Fibroblast of skin of right biceps (primary cell): ENCODE measurements around the gene GNB1.
A peak's percentile ranks its signal among the peaks of the same experiment; 100 is the strongest.

Experiments used
- DNase-seq: peaks from one replicate; pipeline ENCODE4 v3.0.0-alpha.2; 2013

Gene GNB1

DNA sequence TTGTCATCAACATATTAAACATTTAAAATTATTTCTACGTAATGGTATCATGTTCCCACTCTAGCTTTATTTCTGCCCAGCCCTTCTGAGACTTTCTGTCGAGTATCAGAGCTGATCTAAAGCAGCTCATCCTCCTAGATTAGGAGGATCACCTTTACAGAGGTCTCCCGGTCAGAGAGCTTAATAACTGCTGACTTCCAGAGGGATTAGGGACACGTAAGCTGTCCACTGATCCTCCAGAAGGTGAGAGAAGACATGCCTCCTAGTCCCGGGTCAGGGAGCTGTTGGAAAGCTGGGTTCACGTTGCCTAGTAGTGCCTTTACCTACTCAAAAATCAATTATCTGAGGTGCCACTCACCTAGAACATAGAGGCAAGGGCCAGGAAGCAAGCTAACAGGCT, 81.4 kb downstream of the GNB1 start:
- DNase-seq: no peak

DNA sequence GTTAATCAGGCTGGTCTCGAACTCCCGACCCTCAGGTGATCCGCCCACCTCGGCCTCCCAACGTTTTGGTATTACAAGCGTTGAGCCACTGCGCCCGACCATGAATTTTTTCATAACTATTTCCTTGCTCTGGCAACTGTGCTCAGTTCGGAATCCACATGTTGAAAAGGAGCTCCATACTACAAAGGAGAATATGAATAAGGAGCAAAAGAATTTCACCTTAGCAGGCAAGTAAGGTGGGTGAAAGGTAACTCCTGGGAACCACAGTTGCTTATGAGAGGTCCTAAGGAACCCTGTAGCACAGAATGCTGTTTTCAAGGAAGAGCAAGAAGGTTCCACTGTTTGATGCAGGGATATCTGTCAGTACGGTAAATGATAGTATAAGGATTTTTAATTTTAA, 82.7 kb downstream of the GNB1 start:
- no peak for DNase-seq

DNA sequence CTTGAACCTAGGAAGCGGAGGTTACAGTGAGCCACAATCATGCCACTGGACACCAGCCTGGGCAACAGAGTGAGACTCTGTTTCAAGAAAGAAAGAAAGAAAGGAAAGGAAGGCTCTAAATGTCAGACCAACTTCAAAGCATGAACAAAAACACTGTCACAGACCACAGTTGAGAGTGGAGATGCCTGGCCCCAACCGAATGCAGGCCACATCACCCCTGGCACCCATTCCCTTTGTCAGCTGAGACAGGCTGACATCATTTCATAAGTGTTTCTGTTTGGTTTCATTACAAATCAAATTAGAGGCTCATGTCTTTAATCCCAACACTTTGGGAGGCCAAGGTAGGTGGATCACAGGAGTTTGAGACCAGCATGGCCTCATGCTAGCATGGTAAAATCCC, 84.0 kb downstream of the GNB1 start:
- peak; percentile 18 for DNase-seq

DNA sequence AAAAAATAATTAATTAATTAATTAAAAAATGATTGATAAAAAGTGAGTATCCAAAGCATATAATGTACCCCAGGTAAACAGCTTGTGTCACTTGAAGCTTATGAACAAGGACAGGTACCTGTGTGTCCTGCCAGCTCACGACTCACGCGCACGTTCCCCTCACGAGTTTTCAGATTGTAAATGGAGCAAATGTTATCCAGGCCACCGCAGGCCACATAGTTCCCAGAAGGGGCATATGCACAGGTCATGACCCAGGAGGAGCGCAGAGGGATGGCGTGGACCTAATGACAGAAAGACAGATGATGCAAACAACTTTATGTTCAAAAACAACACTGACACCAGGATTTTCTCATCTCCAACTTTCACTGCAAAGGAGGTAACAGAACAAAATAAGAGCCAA, 86.6 kb downstream of the GNB1 start:
- no peak for DNase-seq

DNA sequence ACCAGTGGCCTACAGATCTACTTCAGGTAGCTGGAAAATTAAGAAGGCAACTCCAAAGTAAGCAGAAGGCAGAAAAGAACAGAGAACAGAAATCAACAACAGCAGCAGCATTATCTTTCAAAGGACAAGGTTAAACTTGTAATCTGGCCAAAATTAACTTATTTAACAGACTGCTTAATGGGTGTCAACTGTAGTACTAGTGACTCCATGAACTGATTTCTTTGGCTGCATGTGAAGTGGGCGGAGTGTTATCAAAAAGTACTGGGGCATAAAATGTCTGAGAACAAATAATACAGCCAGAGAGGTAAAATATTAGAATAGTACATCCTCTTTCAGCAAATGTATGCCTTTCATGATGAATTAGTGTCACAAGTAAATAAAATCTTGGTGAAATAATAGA, 88.0 kb downstream of the GNB1 start:
- no peak for DNase-seq

DNA sequence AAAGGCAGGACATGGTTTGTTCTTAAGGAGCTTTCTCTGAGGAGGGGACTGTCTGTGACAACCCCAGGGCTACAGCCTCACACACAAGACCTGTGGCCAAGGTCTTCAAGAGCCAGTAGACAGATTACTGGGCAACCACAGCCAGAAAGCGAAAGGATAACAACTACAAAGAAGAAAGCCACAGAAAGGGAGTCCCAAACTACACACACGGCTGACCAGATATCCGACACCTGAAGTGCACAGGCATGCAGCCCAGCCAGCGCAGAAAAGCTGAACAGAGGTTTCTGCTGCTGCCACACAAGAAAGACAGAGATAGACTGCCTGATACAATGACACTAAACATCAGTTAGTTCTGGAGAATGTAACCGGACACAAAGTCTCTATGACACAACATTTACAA, 91.2 kb downstream of the GNB1 start:
- DNase-seq: no peak

DNA sequence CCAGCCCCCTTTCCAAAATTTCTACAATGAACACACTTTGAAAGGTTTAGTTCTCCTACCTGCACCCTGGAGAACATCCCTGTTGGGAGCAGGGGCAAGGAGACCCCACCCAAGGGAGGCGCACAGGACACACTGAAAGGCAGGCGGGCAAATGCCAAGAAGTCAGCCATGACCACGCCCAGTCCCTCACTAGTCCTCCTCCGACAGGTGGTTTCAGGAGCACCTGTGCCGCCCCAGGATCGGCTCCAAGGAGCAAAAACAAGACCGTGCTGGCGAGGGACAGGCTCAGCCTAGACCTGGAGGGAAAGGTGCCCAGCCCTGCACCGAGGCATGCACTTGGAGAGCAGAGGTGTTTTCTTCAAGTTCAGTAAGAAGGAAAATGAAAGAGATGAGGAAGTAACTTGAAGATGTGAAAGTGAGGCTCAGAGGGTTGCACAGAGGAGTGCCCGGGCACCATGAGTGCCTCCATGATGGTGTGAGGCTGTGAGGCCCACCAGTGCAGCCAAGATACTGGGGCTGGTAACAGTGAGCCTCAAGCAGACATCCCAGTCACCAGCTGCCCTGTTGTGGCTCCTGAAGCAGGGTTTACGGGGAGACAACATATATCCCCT, 93.1 kb downstream of the GNB1 start:
- no peak for DNase-seq

DNA sequence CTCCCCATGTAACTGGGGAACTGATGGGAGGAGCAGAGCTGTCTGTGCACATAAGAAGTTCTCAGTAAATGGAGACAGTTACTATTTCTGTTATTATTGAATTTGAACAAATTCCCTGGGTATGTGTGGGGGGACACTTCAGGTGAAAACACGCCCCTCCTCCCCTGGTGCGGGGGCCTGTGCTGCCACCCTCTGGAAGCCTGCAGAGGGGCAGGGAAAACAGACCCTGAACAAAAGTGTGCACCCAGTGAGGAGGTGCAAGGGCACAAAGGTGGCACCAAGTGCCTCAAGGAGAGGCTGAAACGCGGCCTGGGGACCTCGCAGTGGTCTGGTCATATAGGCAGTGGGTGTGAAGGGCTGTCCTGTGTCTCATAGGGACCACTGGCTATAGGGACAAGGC, 94.4 kb downstream of the GNB1 start:
- DNase-seq: no peak

DNA sequence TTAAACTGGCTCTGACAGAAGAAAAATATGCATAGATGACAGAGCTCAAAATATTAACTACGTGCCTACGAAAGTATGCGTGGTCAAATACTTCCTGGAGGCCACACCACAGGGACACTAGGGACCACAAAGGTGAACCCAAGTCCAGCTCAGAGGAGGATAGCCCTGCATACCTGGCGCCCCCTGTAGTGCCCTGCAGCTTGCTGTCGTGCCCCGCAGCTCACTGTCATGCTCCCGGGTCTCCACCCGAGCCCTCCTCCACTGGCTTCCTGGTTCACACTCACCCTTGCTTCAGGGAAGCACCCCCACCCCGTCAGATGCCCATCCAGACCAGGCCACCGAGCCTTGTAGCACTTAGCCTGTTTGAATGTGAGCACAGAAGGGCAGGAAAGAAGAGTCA, 95.9 kb downstream of the GNB1 start:
- DNase-seq: no peak

DNA sequence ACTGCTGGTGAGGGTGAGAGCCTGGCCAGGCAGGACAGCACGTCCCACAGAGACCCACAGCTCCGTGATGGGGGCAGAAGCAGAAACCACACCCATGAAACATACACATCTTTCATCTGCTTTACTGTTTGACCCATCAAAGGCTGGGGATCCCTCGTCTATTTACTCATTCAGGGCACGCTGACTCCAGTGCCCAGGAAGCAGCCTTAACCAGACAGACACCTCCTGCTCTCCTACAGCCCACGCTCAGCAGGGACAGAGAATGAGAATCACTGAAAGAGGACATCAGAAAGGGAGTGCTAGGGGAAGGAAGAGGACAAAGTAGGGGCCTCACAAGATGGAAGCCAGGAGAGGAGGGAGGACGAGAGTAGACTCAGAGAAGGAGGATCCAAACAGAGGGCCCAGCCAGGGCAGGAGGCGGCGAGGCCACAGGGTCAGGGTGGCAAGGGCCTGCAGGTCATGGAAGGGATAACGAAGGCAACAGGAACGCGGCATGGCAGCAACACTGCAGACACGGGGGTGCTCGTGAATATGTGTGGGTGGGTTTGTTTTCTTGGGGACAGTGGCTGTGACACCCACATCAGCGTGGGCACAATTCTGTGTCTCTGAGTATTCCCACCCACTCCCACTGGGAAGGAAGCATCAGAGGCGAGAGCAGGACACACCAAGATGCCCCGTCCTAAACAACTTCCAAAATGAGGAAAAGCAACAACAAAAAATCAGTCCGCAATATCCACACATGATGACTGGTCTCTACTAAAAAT, 97.2 kb downstream of the GNB1 start:
- no peak for DNase-seq

DNA sequence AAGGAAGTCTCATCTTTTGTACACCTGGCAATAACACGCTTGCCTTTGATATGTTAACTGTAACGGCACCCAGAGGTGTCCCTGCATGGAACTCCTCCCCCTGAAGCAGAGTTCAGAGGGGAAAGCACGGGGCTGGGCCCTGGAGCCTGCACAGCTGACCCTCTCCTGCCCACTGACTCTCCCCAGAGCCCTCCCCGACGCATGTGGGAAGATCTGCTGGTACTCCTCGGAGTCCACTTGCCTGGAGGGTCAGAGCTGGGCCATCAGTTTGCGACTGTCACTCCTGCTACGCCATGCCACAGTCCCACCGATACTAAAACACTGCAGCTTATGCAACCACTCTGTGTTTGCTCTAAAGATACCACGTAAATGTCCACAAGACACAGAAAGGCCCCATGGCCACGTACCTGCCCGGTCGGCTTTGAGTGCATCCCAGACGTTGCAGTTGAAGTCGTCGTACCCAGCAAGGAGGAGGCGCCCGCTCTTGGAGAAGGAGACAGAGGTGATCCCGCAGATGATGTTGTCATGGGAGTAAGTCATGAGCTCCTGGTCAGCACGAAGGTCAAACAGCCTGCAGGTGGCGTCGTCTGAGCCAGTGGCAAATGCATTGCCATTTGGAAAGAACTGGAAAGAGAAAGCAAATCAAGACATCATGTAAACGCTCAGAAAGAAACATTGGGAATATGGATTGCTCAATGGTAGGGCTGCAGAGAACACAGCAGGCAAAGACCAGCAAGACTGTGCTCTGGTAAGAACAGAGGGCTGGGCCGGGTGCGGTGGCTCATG, 102.0 kb downstream of the GNB1 start:
- no peak for DNase-seq

DNA sequence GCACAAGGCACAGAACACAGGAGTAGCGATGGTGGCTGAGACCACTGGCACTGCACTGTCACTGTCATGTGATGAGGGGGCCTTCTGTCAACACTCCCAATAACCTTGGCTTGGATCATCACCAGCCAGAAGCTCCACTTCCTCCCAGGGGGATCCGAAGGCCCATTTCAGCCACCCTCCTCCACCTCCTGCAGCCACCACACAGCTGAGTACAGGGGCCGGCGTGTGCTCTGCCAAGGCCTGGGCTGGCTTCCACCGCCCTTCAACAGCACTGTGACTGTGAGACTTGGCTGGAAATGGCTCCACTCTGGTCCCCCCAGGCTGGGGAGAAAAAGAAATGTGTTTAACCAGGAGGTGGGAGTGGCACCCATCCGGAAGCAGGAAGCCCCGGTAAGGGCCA, 102.8 kb downstream of the GNB1 start:
- no peak for DNase-seq

DNA sequence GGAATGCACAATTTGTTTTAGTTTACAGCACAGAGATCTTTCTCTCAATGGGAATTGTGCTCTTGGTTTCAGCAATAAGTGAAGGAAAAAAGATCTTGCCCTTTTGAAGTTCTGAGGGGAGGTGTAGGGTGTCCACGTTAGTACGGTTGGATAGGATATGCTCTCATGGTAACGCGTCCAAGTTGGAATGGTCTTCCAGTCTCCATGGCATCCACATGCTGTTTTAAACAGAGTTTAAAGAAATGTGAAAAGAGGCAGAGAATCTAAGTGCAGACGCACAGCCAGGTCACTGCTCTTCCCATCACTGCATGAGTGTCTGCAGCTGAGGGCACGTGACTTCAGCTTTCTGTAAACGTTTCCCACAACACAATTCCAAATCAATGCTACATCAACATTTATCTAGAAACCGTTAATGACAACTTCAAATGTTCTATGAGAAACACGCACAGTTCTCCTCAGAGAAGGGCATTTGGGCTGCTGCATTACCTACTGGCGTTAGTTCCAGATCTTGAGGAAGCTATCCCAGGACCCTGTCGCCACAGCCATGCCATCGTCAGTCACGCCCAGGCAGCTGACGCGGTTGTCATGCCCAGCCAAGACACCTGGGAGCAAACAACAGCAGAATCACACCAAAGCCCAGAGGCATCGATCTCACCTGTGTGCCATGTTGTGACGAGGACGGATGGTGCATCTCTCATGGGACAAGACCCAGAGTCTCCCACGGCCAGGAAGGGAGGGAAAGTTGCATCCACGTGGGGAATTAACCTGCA, 103.9 kb downstream of the GNB1 start:
- no peak for DNase-seq

DNA sequence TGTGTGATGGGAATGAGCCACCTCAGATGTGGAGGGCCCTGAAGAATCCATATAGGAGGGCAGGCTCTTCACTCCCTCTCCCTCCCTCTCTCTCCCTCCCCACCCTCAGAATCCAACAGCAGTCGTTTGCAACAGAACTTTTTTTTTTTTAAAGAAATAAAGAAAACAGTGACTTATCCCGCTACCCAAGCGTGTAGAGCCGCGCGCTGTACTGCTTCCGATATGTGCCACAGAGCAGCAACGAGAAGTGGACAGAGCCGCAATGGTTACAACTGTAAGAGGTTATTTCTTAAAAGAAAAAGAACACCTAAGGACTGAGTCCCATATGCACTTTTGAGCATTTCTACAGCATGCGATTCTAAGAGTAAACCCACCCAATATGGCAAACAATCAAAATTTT, 105.2 kb downstream of the GNB1 start:
- DNase-seq: no peak

DNA sequence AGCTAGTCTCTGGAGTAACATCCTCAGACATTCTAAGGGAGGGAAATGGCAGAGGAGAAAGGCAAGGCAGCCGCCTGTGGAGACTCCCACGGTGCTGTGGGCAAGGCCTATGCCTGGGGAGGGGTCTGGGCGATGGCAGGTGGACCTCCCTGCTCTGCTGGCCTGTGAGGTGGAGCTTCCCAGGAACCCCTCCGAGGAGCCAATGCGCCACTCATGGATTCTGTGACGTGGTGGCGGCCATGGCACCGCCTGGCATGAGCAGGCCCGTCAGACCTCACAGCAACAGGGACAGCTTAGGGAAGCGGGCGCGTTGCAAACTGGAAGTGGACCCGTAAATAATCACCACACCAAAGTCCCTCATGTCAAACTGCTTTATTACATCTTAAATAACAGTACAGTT, 106.0 kb downstream of the GNB1 start:
- DNase-seq: no peak

DNA sequence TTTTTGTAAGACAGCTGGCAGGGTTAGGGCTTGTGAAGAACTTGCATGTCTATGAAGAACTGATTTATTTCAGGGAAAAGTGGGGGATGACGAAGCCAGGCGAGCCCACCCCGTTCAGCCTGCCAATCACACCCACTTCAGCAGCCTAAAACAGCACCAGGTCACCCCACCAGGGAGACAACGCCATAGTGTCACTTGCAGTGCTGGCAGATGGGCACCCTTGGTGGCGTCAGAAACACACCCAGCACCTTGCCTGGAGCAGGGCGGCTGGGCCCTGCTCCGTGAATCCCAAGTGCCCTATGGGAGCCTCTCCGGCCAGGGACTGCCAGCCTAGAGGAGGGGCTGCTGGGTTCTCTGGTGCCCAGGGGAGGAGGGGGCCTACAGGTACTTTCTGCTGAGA, 107.6 kb downstream of the GNB1 start:
- DNase-seq: no peak

DNA sequence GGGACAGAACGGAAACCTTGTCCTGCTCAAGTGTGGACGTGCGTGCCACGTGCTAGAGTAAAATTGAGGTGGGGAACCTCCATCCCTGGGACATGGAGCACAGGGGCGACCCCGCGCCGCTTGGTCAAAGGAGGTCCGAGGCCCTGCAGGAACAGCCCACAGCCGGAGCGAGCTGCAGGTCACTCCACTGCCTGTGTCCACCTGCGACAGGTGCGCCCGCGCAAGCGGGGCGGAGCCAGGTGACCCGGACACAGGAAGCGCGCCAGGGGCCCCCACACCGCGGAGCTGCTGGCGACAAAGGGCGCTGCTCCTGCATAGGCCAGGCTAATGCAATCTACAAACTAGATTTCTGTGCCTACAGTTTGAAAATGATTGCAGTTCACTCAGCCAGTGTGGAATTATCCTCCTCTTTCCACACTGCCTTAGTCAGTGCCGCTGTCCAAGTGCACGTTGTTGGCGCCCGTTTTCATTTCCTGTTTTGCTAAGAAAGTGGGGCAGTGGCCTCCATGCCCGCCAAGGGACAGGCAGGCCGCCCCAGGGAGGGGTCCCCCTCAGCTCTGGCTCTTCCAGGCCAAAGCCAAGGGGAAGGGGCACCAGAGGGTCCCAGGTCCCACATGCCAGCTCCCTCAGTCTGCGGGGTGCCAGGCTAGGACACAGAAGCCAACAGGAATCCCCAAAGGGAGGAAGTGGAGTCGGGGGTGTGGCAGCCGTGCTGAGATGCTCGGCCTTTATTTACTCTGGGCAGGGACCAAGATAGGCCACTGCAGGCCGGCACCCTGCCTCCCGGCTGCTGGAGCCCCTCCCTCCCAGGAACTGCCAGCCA, 108.3 kb downstream of the GNB1 start:
- peak; percentile 48 for DNase-seq

DNA sequence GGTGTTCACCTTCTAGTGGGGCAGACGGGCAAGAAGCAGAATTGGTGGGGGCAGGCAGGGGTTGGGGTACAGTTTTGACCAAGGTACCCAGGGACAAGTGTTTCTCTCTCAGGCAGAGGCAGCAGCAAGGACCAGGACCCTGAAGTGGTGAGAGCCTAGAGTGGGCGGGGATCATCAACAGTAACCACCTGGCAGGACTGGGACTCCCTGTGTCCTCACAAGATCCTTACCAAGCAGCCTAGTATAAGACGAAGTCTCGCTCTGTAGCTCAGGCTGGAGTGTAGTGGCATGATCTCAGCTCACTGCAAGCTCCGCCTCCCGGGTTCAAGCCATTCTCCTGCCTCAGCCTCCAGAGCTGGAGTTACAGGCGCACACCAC, 109.4 kb downstream of the GNB1 start:
- no peak for DNase-seq

DNA sequence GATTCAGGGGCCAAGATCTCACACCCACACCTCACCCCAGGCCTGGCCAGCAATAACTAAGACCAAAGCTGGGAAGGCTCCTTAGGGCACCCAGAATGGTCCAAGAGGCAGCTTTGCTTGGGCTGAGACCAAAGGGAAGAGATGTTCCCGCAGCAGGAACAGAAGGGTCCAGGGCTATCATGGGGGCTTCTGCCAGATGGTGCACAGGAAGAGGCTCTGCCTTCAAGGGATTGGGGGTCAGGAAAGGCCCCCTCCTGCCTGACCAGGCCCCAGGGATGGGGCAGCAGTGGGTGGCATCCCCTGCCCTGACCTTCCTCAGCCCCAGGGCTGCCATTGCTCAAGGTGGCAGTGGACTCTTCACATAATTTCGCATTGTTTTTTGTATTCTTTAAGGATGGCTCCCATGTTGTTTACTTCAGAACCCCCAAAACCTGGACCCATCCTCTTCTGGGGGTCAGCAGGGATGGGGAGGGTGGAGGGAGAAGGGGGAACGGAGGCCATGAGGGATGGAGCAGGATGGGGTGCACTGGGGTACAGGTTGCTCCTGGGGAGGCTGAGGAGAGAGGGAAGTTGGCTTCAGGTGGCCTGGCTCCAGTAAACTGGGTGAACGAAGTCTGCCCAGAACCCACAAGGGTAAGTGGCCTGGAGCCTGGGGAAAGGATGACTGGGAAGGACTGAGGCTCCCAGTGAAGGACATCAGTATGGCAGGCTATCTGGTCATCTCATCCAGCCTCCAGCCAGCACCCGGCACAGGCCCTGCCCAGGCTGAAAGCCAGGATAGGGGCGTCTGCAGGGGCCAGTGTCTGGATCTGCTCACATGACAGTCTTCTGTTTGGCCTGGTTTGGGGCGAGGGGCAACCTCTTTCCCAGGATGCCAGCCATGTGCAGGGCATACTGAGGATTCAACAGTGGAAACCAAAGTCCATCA, 110.0 kb downstream of the GNB1 start:
- no peak for DNase-seq

DNA sequence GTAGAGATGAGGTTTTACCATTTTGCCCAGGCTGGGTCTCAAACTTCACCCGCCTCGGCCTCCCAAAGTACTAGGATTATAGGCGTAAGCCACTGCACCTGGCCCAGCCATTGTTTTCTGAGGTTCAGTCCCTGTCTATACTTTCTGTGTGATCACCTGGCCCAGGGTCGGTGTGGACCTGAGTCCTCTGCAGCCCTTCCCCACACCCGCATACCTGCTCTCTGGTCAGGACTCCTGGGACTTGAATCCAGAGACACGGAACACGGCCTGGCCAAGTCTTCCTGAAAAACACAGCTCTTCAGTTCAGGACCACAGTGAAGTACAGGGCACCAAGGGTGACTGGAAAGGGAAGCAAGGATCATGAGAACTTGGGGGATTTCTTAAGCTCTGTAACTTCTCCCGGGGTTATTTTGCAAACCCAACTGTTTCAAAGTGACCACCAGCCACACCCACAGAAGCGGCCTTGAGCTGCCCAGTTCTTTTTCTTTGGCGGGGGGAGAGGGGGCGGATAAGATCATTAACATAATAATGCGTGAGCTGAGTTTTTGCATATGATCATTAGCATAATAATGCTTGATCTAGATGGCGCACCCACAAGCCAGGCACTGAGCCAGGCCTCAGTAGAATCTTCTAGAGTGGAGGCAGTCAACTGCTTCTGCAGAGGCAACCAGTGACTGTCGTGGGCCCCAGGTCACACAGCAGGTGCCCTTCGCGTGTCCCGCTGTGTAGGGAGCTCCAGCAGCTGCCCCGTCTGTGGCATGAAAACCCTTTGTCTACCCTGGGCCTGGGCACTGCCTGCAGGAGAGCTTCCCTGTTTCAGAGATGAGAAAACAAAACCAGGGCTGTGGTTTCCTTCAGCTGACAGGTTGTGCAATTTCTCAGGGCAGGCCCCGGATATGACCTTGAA, 110.9 kb downstream of the GNB1 start:
- no peak for DNase-seq
